IPS-18a (cell line): ENCODE measurements around the gene BCAS3.

ENCODE experiments used
- H3K27ac ChIP-seq: one replicate; pipeline ENCODE4 v1.5.1; 2013; ENCODE audit warnings: low read length
- H3K27me3 ChIP-seq: one replicate; pipeline ENCODE4 v1.6.1; 2013; ENCODE audit warnings: mild to moderate bottlenecking, low read length; ENCODE audit not compliant: control insufficient read depth, insufficient read depth
- H3K36me3 ChIP-seq: one replicate; pipeline ENCODE4 v1.6.1; 2013; ENCODE audit warnings: low read depth, low read length; ENCODE audit not compliant: control insufficient read depth
- H3K4me1 ChIP-seq: one replicate; pipeline ENCODE4 v1.6.1; 2013; ENCODE audit warnings: low read depth, low read length; ENCODE audit not compliant: control insufficient read depth
- H3K4me3 ChIP-seq: one replicate; pipeline ENCODE4 v1.5.1; 2013; ENCODE audit warnings: low read length
- H3K9ac ChIP-seq: one replicate; pipeline ENCODE4 v1.6.1; 2013; ENCODE audit warnings: mild to moderate bottlenecking, low read length, moderate library complexity
- H3K9me3 ChIP-seq: one replicate; pipeline ENCODE4 v1.6.1; 2013; ENCODE audit warnings: low read depth, low read length; ENCODE audit not compliant: control insufficient read depth

The BCAS3 gene

GRCh38 chr17:61395409-61395982 lies 717.8 kb downstream of the BCAS3 start:
- Histone ChIP-seq H3K36me3 (no peaks in the 10 kb centered on the region), H3K27ac (no peak overlapping the region), H3K9ac (no peak overlapping the region), H3K4me1 (peaks cover 4% of the 10 kb centered on the region), H3K4me3 (peak overlapping the region; percentile 37), H3K9me3 (no peaks in the 10 kb centered on the region), H3K27me3 (peaks cover 83% of the 10 kb centered on the region)

- no peaks in the 10 kb centered on the region for H3K9me3 ChIP-seq
- peaks cover 89% of the 10 kb centered on the region for H3K27me3 ChIP-seq
- H3K4me3 ChIP-seq: peak overlapping the region; percentile 37
Measured at GRCh38 chr17:61395983-61396585, 718.4 kb downstream of the BCAS3 start.

DNA sequence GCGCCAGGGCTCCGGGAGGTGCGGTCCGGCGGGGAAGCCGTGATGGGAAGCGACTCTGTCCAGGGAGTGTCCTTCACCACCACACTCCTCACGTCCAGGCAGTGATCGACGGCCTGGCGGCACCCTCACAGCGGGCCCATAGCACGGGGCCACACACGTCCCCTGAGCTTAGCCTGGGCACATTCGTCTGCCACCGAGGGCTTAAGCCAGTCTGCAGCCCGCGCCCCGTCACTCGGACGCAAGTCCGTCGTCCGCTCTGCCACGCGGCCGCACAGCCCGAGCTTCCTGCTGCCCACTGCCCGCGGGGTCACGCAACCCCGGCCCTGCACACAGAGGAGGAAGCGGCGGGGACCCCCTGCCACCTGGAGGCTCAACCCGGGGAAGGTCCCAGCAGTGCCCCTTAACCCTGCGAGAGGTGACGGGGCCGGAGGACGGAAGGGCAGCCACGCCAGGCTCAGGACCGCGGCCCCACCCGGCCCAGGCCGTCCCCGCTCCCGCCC lies 719.0 kb downstream of the BCAS3 start:
- Histone ChIP-seq H3K9me3 (no peaks in the 10 kb centered on the region), H3K27ac (no peak overlapping the region), H3K9ac (no peak overlapping the region), H3K36me3 (no peaks in the 10 kb centered on the region), H3K4me3 (no peak overlapping the region), H3K4me1 (peaks cover 4% of the 10 kb centered on the region), H3K27me3 (peaks cover 94% of the 10 kb centered on the region)

More at GRCh38 chr17:61395983-61396585, 718.4 kb downstream of the BCAS3 start:
- H3K9ac ChIP-seq: no peak overlapping the region
- H3K4me1 ChIP-seq: peaks cover 4% of the 10 kb centered on the region
- no peak overlapping the region for H3K27ac ChIP-seq
- H3K36me3 ChIP-seq: no peaks in the 10 kb centered on the region

- Histone ChIP-seq H3K4me3 (peak overlapping the region; percentile 9), H3K27me3 (peaks cover 96% of the 10 kb centered on the region), H3K4me1 (peaks cover 4% of the 10 kb centered on the region), H3K9me3 (no peaks in the 10 kb centered on the region), H3K9ac (no peak overlapping the region), H3K27ac (no peak overlapping the region), H3K36me3 (no peaks in the 10 kb centered on the region)
Measured at GRCh38 chr17:61397086-61397842, 719.6 kb downstream of the BCAS3 start.

GRCh38 chr17:61398721-61399130 lies 721.1 kb downstream of the BCAS3 start:
- Histone ChIP-seq H3K9me3 (no peaks in the 10 kb centered on the region), H3K9ac (no peak overlapping the region), H3K4me1 (peaks cover 4% of the 10 kb centered on the region), H3K4me3 (peak overlapping the region; percentile 24), H3K27me3 (peaks cover 98% of the 10 kb centered on the region), H3K27ac (no peak overlapping the region), H3K36me3 (no peaks in the 10 kb centered on the region)

GRCh38 chr17:61399131-61400065 lies 721.7 kb downstream of the BCAS3 start, which contains the start of gene TBX2:
Gene TBX2, plus strand, starts transcription at chr17:61399843. Its CDS starts 334 bp downstream, at chr17:61400177.
- no peak within 1 kb of the TSS for H3K9ac ChIP-seq
- H3K27me3 ChIP-seq: peaks cover 98% of the 10 kb centered on the region
- H3K4me1 ChIP-seq: peaks cover 4% of the 10 kb centered on the region
- peak within 1 kb of the TSS; percentile 24 for H3K4me3 ChIP-seq
- no peak within 1 kb of the TSS for H3K27ac ChIP-seq
- H3K9me3 ChIP-seq: no peaks in the 10 kb centered on the region
- no peaks in the 10 kb centered on the region for H3K36me3 ChIP-seq

- Histone ChIP-seq H3K27me3 (peaks cover 98% of the 10 kb centered on the region), H3K4me1 (peaks cover 4% of the 10 kb centered on the region), H3K4me3 (no peak overlapping the region), H3K9me3 (no peaks in the 10 kb centered on the region), H3K36me3 (no peaks in the 10 kb centered on the region), H3K9ac (no peak overlapping the region), H3K27ac (no peak overlapping the region)
Measured at GRCh38 chr17:61400066-61400716, 722.5 kb downstream of the BCAS3 start.

- Histone ChIP-seq H3K4me3 (no peak overlapping the region), H3K4me1 (peaks cover 4% of the 10 kb centered on the region), H3K27me3 (peaks cover 98% of the 10 kb centered on the region), H3K27ac (no peak overlapping the region), H3K9ac (no peak overlapping the region), H3K9me3 (no peaks in the 10 kb centered on the region), H3K36me3 (no peaks in the 10 kb centered on the region)
Measured at GRCh38 chr17:61400717-61401388, 723.2 kb downstream of the BCAS3 start.

GRCh38 chr17:61401389-61402072 lies 723.9 kb downstream of the BCAS3 start:
- Histone ChIP-seq H3K27me3 (peaks cover 98% of the 10 kb centered on the region), H3K4me1 (peaks cover 4% of the 10 kb centered on the region), H3K9me3 (no peaks in the 10 kb centered on the region), H3K27ac (no peak overlapping the region), H3K4me3 (no peak overlapping the region), H3K36me3 (no peaks in the 10 kb centered on the region), H3K9ac (no peak overlapping the region)

DNA sequence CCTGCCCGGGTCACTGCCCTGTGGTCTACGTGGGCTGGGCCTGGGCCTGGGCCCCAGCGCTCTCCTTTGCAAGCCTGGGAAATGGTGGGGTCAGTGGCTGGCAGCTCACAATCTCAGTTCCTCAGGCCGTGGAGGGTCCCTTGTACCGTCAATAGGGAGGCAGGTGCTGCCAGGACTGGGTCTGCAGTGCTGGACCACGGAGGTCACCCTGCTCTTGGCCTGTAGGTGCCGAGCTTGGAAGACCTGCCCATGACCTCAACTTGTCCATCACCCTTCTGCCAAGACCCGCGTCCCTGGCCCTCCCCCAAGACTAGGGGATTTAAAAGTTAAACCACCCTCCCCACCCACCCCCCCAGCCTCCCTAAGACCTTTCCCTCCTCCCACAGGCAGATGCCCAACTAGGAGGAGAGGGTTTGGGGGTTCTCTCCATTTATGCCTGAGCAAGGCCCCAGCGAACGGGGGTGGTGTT lies 724.5 kb downstream of the BCAS3 start:
- Histone ChIP-seq H3K9ac (no peak overlapping the region), H3K4me1 (peaks cover 4% of the 10 kb centered on the region), H3K36me3 (no peaks in the 10 kb centered on the region), H3K27me3 (peaks cover 98% of the 10 kb centered on the region), H3K27ac (no peak overlapping the region), H3K9me3 (no peaks in the 10 kb centered on the region), H3K4me3 (no peak overlapping the region)
